Activated B cell treated with CpG ODN at 0.5 μM for 24 hours (primary cell): Measurements from ENCODE around the gene GRK2. TPM values are rescaled to one million over a fixed set of nuclear protein-coding genes. Genes with fewer than 3 reads are reported as not detected.

Experiments used
- ATAC-seq: fragments of 200-7000 bp; cut with Tn5 transposase; one replicate; pipeline ENCODE4 v1.10.0; 2021; ENCODE audit warnings: low read depth, mild to moderate bottlenecking, moderate library complexity
- CTCF ChIA-PET: fragments of 350-600 bp; sonication (Branson Sonifier 250); formaldehyde crosslinking; loops from one replicate; lab custom pipeline; 2021; ENCODE audit warnings: antibody characterized with exemption; lab: Charles Lee
- POLR2A ChIA-PET: fragments of 350-600 bp; sonication (Branson Sonifier 250); formaldehyde crosslinking; loops from one replicate; lab custom pipeline; 2021; ENCODE audit warnings: antibody characterized with exemption; lab: Charles Lee
- DNase-seq: peaks from one replicate; pipeline ENCODE4 v3.0.0; 2022
- H3K27ac Mint-ChIP-seq: one replicate; pipeline ENCODE4 v1.8.0; 2020; ENCODE audit warnings: mixed read lengths
- H3K27me3 Mint-ChIP-seq: one replicate; pipeline ENCODE4 v1.8.0; 2021; ENCODE audit warnings: mixed read lengths
- H3K36me3 Mint-ChIP-seq: one replicate; pipeline ENCODE4 v1.8.0; 2021; ENCODE audit warnings: low read depth, mixed read lengths
- H3K4me1 Mint-ChIP-seq: one replicate; pipeline ENCODE4 v1.8.0; 2021; ENCODE audit warnings: mixed read lengths
- H3K4me3 Mint-ChIP-seq: one replicate; pipeline ENCODE4 v1.8.0; 2020; ENCODE audit warnings: mild to moderate bottlenecking, mixed read lengths
- H3K9me3 Mint-ChIP-seq: one replicate; pipeline ENCODE4 v1.8.0; 2020; ENCODE audit warnings: mixed read lengths
- intact Hi-C: fragments of 100-400 bp; cut with micrococcal nuclease; formaldehyde crosslinking; loops from one replicate; pipeline ENCODE4 v1.15.1; 2024
- total RNA-seq: library from RNA; stranded (reverse); gene quantifications from 2 replicates; pipeline ENCODE4 v1.2.3, GENCODE V29; 2022
- TF ChIP-seq, protein P1 (sequence below): fragments of 200-600 bp; IDR thresholded peaks from one replicate; pipeline ENCODE4 v1.8.0; 2022; ENCODE audit warnings: antibody characterized with exemption, mild to moderate bottlenecking

The GRK2 gene
- total RNA-seq, 1 donor from 2014 or later = 175 TPM

DNA sequence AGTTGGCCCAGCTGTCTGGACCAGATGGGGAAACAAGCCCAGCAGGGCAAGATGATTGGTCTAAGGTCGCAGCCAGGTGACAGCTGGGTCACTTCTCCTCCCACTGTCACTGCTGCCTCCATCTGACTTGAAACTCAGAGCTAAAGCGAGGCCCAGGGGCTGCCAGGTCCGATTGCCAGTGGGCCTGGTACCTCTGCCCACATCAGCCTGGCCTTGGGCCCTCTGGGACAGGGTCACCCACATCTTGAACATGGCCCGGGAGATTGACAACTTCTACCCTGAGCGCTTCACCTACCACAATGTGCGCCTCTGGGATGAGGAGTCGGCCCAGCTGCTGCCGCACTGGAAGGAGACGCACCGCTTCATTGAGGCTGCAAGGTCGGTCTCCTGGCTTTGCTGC, 42.9 kb downstream of the GRK2 start:
- intact Hi-C loops = no loop called here
- Mint-ChIP-seq H3K27me3 (no peaks in the 10 kb centered on the region), H3K36me3 (no peaks in the 10 kb centered on the region), H3K4me3 (no peak overlapping the region), H3K4me1 (peaks cover 13% of the 10 kb centered on the region), H3K27ac (no peak overlapping the region), H3K9me3 (no peaks in the 10 kb centered on the region)
- TF ChIP-seq, protein P1, sequence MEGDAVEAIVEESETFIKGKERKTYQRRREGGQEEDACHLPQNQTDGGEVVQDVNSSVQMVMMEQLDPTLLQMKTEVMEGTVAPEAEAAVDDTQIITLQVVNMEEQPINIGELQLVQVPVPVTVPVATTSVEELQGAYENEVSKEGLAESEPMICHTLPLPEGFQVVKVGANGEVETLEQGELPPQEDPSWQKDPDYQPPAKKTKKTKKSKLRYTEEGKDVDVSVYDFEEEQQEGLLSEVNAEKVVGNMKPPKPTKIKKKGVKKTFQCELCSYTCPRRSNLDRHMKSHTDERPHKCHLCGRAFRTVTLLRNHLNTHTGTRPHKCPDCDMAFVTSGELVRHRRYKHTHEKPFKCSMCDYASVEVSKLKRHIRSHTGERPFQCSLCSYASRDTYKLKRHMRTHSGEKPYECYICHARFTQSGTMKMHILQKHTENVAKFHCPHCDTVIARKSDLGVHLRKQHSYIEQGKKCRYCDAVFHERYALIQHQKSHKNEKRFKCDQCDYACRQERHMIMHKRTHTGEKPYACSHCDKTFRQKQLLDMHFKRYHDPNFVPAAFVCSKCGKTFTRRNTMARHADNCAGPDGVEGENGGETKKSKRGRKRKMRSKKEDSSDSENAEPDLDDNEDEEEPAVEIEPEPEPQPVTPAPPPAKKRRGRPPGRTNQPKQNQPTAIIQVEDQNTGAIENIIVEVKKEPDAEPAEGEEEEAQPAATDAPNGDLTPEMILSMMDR = no peak
- POLR2A ChIA-PET = interaction anchor here (1.1 kb wide), 1 partner anchor 41 kb away, joined by 3 read pairs; no protein-coding TSS in a partner anchor
- DNase-seq (no peak), ATAC-seq (no peak)
- CTCF ChIA-PET = interaction anchor here (1.8 kb wide), 1 partner anchor 21 kb away, joined by 4 read pairs; the partner anchor contains the start of gene ANKRD13D

DNA sequence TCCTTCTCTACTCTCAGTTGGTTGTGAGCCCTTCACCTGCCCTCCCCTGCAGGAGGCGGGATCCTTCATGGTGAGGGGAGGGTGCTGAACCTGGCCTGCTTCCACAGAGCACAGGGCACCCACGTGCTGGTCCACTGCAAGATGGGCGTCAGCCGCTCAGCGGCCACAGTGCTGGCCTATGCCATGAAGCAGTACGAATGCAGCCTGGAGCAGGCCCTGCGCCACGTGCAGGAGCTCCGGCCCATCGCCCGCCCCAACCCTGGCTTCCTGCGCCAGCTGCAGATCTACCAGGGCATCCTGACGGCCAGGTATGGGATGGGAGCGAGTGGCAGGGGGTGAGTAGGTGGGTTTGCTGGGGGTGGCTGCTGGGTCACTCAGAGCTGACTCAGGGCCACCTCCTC, 43.4 kb downstream of the GRK2 start:
- no peaks in the 10 kb centered on the region for H3K36me3 Mint-ChIP-seq
- H3K27ac Mint-ChIP-seq = no peak overlapping the region
- CTCF ChIA-PET = interaction anchor here (1.8 kb wide), 1 partner anchor 21 kb away, joined by 4 read pairs; the partner anchor contains the start of gene ANKRD13D
- no peak overlapping the region for H3K4me3 Mint-ChIP-seq
- TF ChIP-seq, protein P1 = no peak
- no peaks in the 10 kb centered on the region for H3K9me3 Mint-ChIP-seq
- peaks cover 11% of the 10 kb centered on the region for H3K4me1 Mint-ChIP-seq
- ATAC-seq = no peak
- H3K27me3 Mint-ChIP-seq = no peaks in the 10 kb centered on the region
- POLR2A ChIA-PET = no interaction called here
- intact Hi-C loops = no loop called here
- no peak for DNase-seq

DNA sequence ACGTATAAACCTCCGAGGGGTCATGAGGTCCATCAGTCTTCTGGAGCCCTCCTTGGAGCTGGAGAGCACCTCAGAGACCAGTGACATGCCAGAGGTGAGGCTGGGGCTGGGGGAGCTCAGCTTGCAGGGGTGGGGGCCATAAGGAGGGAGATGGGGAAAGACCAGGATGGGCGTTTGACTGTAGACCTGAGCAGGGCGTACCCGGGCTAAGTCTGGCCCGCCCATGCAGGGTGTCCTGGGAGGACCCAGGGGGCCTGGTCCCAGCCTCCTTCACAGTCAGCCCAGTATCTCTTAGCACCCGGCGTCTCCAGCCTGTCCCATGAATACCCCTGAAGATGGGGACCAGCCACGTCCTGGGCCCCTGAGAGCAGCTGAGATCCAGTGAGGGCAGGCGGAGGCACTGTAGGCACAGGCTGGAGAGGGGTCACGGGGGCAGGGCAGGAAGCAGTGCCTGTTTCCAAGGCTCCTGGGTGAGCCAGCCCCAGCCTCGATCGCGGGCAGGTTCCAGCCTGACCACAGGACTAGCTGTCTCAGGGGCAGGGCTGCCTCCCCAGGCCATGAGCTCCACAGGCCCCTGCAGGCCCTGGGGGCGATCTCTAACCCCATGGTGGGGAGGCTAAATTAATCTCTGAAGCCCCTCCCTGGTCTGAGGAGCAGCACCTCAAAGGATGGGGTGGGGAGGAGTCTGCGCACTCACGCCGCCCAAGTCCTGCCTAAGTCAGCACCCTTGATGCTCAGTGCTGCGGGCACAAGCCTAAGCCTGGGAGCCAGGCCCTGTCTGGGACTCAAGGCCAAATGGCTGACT, 44.2 kb downstream of the GRK2 start:
- Mint-ChIP-seq H3K9me3 (no peaks in the 10 kb centered on the region), H3K36me3 (no peaks in the 10 kb centered on the region), H3K4me1 (peaks cover 11% of the 10 kb centered on the region), H3K27ac (no peak overlapping the region), H3K4me3 (no peak overlapping the region), H3K27me3 (no peaks in the 10 kb centered on the region)
- ATAC-seq (no peak), DNase-seq (no peak)
- ChIA-PET CTCF (interaction anchor here (1.8 kb wide), 1 partner anchor 22 kb away, joined by 4 read pairs; the partner anchor contains the start of gene ANKRD13D), POLR2A (no interaction called here)
- intact Hi-C loops = no loop called here
- TF ChIP-seq, protein P1 = no peak

DNA sequence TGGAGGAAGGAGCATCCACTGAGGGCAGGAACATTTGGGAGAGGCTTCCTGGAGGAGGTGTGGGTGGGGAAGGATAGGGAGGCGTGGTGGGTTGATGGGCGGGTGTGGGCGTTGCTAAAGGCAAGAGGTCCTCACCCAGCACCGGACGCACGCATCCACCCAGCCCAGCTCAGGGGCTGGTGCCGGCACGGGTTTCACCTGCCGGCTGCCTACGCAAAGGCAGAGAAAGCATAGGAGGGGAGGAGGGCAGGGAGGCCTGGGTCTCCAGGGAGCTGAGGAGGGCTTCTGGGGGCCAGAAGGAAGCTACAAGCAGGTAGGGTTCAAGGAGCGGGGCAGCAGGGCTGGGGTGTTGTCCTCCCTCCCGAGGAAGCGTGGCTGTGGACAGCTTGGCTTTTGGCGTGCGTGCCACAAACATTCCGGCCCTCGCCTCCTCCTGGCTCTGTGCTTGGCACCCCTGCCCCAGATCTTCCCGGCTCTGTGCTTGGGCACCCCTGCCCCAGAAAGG, 44.8 kb downstream of the GRK2 start:
- CTCF ChIA-PET = no interaction called here
- no peaks in the 10 kb centered on the region for H3K9me3 Mint-ChIP-seq
- intact Hi-C loops = no loop called here
- peaks cover 11% of the 10 kb centered on the region for H3K4me1 Mint-ChIP-seq
- no peak overlapping the region for H3K4me3 Mint-ChIP-seq
- no peak for DNase-seq
- POLR2A ChIA-PET = no interaction called here
- no peak for ATAC-seq
- no peaks in the 10 kb centered on the region for H3K27me3 Mint-ChIP-seq
- TF ChIP-seq, protein P1 = no peak
- H3K36me3 Mint-ChIP-seq = no peaks in the 10 kb centered on the region
- no peak overlapping the region for H3K27ac Mint-ChIP-seq

DNA sequence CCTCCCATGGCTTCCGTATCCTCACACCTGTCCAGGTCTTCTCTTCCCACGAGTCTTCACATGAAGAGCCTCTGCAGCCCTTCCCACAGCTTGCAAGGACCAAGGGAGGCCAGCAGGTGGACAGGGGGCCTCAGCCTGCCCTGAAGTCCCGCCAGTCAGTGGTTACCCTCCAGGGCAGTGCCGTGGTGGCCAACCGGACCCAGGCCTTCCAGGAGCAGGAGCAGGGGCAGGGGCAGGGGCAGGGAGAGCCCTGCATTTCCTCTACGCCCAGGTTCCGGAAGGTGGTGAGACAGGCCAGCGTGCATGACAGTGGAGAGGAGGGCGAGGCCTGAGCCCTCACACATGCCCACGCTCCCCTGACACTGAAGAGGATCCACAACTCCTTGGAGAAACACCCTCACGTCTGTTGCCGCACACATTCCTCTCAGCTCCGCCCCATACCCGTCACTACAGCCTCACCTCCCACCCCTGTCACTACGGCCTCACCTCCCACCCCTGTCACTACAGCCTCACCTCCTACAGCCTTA, 45.3 kb downstream of the GRK2 start:
- CTCF ChIA-PET = no interaction called here
- POLR2A ChIA-PET = no interaction called here

More for the DNA sequence above, 45.3 kb downstream of the GRK2 start:
- intact Hi-C loops = no loop called here
- H3K36me3 Mint-ChIP-seq = no peaks in the 10 kb centered on the region
- ATAC-seq = no peak
- H3K27me3 Mint-ChIP-seq = no peaks in the 10 kb centered on the region
- H3K27ac Mint-ChIP-seq = no peak overlapping the region
- no peak for DNase-seq
- H3K4me1 Mint-ChIP-seq = peaks cover 11% of the 10 kb centered on the region
- no peak overlapping the region for H3K4me3 Mint-ChIP-seq
- no peaks in the 10 kb centered on the region for H3K9me3 Mint-ChIP-seq
- TF ChIP-seq, protein P1 = no peak
